Activated naive CD8-positive, alpha-beta T cell treated with anti-CD3 and anti-CD28 coated beads, Interleukin-2, amount 50 U/mL, for 24 hours (primary cell): ENCODE measurements around the gene FUT2.

Source experiments
- ATAC-seq: fragments of 150-1000 bp; cut with Tn5 transposase; one replicate; pipeline ENCODE4 v1.10.0; 2021
- DNase-seq: peaks from one replicate; pipeline ENCODE4 v3.0.0; 2021
- H3K27ac Mint-ChIP-seq: one replicate; pipeline ENCODE4 v1.8.0; 2021; ENCODE audit warnings: mild to moderate bottlenecking, mixed read lengths
- H3K27me3 Mint-ChIP-seq: one replicate; pipeline ENCODE4 v1.8.0; 2021; ENCODE audit warnings: mixed read lengths
- H3K36me3 Mint-ChIP-seq: one replicate; pipeline ENCODE4 v1.8.0; 2021; ENCODE audit warnings: low read depth, mixed read lengths
- H3K4me1 Mint-ChIP-seq: one replicate; pipeline ENCODE4 v1.8.0; 2021; ENCODE audit warnings: mixed read lengths
- H3K4me3 Mint-ChIP-seq: one replicate; pipeline ENCODE4 v1.8.0; 2021; ENCODE audit warnings: mild to moderate bottlenecking, moderate library complexity, mixed read lengths
- H3K9me3 Mint-ChIP-seq: one replicate; pipeline ENCODE4 v1.8.0; 2021; ENCODE audit warnings: mixed read lengths

FUT2 gene

DNA sequence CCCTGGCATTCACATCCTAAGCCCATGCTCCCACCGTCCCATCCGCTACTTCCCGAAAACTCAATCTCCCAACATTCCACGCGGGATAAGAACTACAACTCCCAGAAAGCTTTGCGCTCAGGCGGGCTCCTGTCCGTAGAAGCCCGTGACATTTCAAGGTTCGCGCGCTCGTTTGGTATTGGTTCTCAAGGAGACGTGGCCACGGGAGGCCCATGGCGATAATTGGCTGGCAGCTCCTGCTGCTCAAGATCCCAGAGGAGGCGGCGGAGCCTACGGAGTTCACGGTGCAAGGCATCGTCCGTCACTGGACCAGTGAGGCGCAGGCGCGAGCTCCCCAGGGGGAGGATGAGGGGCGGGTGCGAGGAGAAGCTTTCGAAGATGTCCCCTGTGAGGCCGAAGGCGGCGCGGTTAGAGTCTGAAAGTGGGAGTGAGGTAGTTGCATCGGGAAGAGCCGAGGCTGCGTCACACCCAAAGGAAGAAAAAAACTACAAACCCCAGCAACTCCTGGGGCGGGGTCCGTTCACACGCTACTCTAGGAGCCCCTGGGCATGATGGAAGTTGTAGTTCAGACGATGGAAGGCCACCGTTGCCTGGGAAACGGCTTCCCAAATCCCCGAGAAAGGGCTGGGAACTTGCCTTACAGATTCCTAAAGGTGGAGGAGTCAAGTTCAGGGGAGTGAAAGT is 25.0 kb downstream of the FUT2 start:
- Mint-ChIP-seq H3K27me3 (no peaks in the 10 kb centered on the region), H3K4me3 (peak overlapping the region; percentile 92), H3K36me3 (peaks cover 6% of the 10 kb centered on the region), H3K4me1 (peaks cover 22% of the 10 kb centered on the region), H3K27ac (peak overlapping the region; percentile 99), H3K9me3 (peaks cover 9% of the 10 kb centered on the region)
- peak; percentile 91 for DNase-seq
- peak; percentile 94 for ATAC-seq

DNA sequence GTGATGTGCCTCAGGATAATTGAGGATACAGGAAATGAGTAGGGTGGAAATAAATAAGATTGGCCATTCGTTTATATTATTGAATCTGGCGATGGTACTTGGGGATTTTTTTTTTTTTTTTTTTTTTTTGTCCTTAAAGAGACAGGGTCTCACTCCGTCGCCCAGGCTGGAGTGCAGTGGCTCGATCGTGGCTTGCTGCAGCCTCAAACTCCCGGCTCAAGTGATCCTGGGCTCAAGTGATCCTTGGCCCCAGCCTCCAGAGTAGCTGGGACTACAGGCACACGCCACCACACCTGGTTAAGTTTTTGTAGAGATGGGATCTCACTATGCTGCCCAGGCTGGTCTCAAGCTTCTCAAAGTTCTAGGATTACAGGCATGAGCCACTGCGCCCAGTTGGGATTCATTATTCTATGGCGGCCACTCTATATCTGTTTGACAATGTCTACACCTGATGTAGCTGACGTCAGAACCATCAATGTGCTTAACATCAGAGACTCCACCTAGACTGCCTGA is 26.5 kb downstream of the FUT2 start:
- H3K4me3 Mint-ChIP-seq, result no peak overlapping the region
- ATAC-seq, result no peak
- H3K4me1 Mint-ChIP-seq, result peaks cover 29% of the 10 kb centered on the region
- H3K27me3 Mint-ChIP-seq, result no peaks in the 10 kb centered on the region
- H3K36me3 Mint-ChIP-seq, result peaks cover 11% of the 10 kb centered on the region
- peaks cover 16% of the 10 kb centered on the region for H3K9me3 Mint-ChIP-seq
- no peak for DNase-seq
- H3K27ac Mint-ChIP-seq, result no peak overlapping the region

DNA sequence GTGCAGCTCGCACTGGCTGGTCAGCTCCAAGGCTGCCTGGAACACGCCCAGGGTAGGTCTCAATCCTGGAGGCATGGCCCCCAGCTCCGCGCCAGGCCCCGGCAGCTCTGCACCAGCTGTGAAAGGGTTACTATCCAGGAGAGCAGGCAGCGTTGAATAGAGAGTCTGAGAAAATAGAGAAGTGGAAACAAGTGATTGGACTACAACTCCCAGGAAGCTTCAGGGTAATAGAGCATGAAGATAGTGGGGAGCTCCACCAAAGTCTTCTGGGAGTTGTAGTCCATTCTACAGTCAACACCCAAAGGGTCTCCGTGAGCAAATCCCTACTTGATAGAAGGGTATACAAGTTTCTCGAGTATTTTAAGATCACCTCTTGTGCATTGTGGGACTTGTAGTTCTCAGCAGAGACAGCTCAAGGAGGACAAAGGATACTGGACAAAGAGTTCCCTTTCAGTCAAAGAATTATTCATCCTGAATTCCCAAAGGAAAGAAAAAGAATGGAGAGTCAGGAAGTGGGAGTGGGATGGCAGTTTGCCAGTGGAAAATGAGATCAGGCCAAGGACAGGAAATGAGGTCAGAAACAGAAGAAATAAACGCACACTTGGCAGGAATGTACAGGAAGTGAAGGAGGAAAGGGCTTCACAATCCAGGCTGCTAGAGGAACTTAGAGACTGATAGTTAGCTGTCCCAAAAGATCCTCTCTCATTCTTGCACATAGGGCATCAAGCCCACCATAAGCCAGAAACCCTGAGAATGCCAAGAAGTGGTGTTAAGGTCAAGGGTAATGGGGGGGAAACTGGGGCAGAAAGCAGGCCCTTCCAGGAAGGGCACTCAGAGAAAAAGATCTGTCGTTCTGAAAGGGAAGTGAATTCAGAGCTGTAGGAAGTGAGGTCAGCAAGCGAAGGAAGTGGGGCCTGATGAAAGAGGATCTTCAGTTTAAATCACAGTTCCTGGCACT is 29.3 kb downstream of the FUT2 start:
- H3K27me3 Mint-ChIP-seq, result no peaks in the 10 kb centered on the region
- H3K4me3 Mint-ChIP-seq, result no peak overlapping the region
- no peak for DNase-seq
- H3K9me3 Mint-ChIP-seq, result peaks cover 16% of the 10 kb centered on the region
- peaks cover 11% of the 10 kb centered on the region for H3K36me3 Mint-ChIP-seq
- peak overlapping the region; percentile 69 for H3K27ac Mint-ChIP-seq
- peak; percentile 61 for ATAC-seq
- H3K4me1 Mint-ChIP-seq, result peaks cover 30% of the 10 kb centered on the region

DNA sequence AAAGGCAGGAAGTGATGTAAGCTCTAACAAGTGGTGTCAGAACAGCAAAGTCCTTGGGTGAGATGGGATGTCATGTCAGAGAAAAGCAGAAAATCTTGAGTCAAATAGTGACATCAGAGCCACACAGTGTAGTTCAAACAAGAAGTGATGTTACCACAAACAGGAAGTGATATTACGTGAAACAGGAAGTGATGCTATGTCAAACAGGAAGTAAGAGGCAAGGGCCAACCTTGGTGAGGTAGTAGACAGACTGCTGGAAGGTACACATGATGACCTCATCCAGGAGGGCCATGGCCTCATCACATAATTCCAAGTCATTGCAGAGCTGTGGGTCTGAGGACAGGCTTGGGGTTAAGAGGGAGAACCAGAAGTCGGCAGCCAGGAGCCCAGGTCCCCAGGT is 30.8 kb downstream of the FUT2 start:
- Mint-ChIP-seq H3K27me3 (no peaks in the 10 kb centered on the region), H3K27ac (peak overlapping the region; percentile 61), H3K9me3 (peaks cover 16% of the 10 kb centered on the region), H3K4me1 (peaks cover 19% of the 10 kb centered on the region), H3K4me3 (no peak overlapping the region), H3K36me3 (peaks cover 11% of the 10 kb centered on the region)
- no peak for ATAC-seq
- DNase-seq, result no peak

DNA sequence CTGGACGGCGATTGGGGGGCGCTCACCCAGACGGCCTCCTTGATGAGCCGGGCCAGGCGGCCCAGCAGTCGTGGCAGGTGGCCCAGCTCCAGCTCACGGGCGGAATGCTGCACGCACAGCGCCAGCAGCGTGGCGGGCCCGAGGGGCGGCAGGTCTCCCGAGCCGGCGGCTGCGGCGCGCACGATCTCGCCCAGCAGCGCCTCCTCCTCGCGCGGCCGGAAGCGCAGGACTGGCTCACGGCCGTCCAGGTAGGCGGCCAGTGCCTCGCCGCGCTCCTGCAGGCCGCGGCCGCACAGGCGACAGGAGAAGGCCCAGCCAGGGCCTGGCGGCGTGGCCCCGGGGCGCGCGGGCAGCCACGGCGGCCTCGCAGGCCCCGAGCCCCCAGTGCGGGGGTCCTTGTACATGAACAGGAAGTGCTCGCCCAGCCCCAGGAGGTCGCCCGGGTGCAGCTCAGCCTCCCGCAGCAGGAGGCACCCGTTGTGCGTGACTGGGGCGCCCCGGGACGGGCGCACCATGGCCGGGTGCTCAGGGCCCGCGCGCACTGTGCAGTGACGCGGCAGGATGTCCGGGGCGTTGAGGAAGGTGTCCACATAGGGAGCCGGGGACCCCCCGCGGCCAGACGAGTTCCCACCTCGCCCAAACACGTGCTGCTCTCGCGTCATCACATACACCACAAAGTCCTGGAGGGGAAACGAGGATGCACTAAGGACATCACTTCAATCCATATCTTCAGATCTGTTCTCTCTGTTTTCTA is 33.3 kb downstream of the FUT2 start:
- H3K36me3 Mint-ChIP-seq, result peaks cover 11% of the 10 kb centered on the region
- peaks cover 17% of the 10 kb centered on the region for H3K4me1 Mint-ChIP-seq
- no peak for ATAC-seq
- H3K27ac Mint-ChIP-seq, result no peak overlapping the region
- DNase-seq, result no peak
- H3K9me3 Mint-ChIP-seq, result peaks cover 16% of the 10 kb centered on the region
- H3K4me3 Mint-ChIP-seq, result no peak overlapping the region
- no peaks in the 10 kb centered on the region for H3K27me3 Mint-ChIP-seq

DNA sequence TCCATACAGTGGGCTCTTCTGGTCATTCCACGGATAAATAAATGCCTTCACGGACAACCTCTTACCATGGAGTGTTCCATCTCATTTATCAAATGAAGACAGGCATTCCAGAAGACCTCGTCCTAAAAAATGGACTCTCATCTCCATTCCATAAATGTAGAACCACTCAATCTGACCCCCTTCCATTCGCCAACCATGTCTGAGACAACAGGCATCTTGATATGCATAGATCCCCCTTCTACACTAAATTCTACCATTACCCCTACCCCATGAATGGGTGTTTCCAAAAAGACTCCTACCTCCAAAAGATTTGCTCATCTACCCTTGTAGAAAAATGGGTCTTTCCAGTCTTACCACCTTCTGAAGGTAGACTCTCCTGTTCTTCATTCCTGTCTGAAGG is 35.7 kb downstream of the FUT2 start:
- peaks cover 3% of the 10 kb centered on the region for H3K9me3 Mint-ChIP-seq
- peaks cover 2% of the 10 kb centered on the region for H3K36me3 Mint-ChIP-seq
- H3K27ac Mint-ChIP-seq, result no peak overlapping the region
- ATAC-seq (no peak), DNase-seq (no peak)
- no peaks in the 10 kb centered on the region for H3K27me3 Mint-ChIP-seq
- no peak overlapping the region for H3K4me3 Mint-ChIP-seq
- H3K4me1 Mint-ChIP-seq, result peaks cover 5% of the 10 kb centered on the region

DNA sequence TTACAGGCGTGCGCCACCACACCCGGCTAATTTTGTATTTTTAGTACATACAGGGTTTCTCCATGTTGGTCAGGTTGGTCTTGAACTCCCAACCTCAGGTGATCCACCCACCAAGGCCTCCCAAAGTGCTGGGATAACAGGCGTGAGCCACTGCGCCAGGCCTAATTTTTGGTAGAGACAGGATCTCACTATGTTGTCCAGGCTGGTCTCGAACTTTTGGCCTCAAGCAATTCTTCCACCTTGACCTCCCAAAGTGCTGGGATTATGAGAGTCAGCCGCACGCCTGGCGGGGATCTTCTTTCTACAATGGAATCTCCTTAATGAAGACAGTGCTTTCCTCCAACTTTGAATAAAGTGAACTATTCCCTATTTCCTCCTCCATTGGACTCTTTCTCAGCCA is 38.9 kb downstream of the FUT2 start:
- no peak for DNase-seq
- Mint-ChIP-seq H3K36me3 (no peaks in the 10 kb centered on the region), H3K27ac (no peak overlapping the region), H3K4me3 (no peak overlapping the region), H3K9me3 (no peaks in the 10 kb centered on the region), H3K27me3 (no peaks in the 10 kb centered on the region), H3K4me1 (peaks cover 4% of the 10 kb centered on the region)
- no peak for ATAC-seq

DNA sequence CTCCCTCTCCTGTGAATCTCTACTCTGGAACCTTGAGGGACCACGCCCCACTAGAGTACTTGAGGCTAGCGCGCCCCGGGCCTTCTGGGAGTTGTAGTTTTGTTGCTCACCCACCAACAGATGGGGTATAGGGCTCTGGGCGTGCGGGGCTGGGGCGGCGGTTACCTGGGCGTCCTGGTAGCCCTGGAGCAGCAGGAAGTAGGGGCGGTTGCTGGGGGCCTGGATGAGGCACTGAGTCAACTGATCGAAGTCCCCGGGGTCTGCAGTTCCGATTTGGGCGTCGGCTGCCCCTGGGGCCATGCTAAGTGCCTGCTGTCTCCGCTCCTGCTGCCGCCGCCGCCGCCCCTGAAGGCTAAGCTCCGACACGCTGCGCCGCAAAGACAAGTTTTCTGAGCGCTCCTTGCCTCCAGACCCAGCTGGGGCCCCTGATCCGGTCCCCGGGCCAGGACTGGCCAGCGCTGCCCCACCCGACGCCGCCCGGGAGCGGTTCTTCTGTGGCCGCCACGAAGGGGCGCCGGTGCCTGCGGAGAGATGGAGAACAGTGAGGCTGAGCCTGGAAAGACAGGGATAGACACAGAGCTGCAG is 39.4 kb downstream of the FUT2 start:
- H3K27ac Mint-ChIP-seq, result no peak overlapping the region
- DNase-seq, result no peak
- peaks cover 6% of the 10 kb centered on the region for H3K4me1 Mint-ChIP-seq
- H3K27me3 Mint-ChIP-seq, result peaks cover 4% of the 10 kb centered on the region
- H3K9me3 Mint-ChIP-seq, result no peaks in the 10 kb centered on the region
- no peak overlapping the region for H3K4me3 Mint-ChIP-seq
- no peak for ATAC-seq
- no peaks in the 10 kb centered on the region for H3K36me3 Mint-ChIP-seq

DNA sequence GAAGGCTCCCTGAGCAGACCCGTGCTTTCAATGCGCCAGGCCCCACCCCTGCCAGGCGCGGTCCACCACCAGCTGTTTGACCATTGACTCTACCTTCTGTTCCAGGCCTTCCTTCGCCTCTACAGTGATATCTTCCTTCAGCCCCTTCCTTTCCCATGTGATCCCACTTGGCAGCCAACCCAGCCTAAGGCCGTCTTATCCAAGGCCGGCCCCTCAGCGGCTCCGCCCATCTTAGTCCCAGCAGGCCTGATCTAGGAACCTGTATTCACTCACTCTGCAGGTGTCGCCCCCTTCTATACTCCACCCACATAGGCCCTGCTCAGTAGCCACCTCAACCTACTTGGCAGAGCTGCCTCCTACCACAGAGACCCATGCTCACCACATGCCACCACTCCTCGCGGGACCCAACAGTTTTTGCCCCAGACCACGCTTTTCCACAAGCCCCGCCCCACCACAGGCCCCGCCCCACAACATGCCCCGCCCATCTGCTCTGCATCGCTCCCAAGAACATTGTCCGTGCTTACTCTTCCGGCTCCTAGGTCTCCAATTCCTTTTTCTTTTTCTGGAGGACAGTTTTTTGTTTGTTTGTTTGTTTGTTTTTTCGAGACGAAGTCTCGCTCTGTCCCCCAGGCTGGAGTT is 41.7 kb downstream of the FUT2 start:
- Mint-ChIP-seq H3K27me3 (peaks cover 13% of the 10 kb centered on the region), H3K27ac (no peak overlapping the region), H3K9me3 (no peaks in the 10 kb centered on the region), H3K36me3 (no peaks in the 10 kb centered on the region), H3K4me3 (no peak overlapping the region), H3K4me1 (peaks cover 15% of the 10 kb centered on the region)
- no peak for DNase-seq
- no peak for ATAC-seq

DNA sequence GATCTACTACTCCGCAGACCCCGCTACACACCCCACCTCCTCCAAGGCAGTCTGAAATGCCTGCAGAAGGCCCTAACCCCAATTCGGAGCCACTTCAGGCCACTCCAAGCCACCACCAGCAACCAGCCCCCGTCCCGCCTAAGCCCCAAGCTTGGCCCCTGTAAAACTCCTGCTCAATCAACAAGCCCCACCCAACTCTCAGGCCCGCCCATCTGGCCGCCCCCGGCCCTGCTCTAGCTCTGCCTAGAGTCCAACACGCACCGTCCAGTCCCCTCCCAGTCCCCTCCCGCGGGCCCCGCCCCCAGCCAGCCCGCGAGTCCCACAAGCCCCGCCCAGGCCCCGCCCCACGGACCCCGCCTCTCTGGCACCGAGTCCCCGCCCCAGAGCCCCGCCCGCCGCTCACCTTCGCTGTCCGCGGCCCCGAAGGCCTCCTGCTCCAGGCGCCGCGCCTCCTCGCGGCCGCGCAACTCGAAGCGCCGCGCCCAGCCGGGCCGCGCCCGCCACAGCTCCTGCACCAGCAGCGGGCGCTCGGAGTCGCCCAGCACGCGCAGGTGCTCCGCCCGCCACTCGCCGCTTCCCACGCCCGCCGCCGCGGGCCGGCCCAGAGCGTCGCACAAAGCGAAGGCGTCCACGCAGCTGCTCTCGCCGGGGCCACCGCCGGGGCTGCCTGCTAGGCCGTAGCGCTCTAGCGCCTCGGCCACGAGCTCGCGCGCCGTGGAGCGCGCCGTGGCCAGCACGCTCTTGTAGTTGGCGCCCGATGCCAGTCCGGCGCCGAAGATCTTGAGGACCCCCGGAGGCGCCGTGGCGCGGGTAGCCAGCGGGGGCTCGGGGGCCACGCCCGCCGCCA is 43.0 kb downstream of the FUT2 start:
- peaks cover 15% of the 10 kb centered on the region for H3K4me1 Mint-ChIP-seq
- no peaks in the 10 kb centered on the region for H3K9me3 Mint-ChIP-seq
- peak overlapping the region; percentile 36 for H3K4me3 Mint-ChIP-seq
- peaks cover 13% of the 10 kb centered on the region for H3K27me3 Mint-ChIP-seq
- peak; percentile 96 for DNase-seq
- peak; percentile 93 for ATAC-seq
- H3K27ac Mint-ChIP-seq, result no peak overlapping the region
- H3K36me3 Mint-ChIP-seq, result no peaks in the 10 kb centered on the region

DNA sequence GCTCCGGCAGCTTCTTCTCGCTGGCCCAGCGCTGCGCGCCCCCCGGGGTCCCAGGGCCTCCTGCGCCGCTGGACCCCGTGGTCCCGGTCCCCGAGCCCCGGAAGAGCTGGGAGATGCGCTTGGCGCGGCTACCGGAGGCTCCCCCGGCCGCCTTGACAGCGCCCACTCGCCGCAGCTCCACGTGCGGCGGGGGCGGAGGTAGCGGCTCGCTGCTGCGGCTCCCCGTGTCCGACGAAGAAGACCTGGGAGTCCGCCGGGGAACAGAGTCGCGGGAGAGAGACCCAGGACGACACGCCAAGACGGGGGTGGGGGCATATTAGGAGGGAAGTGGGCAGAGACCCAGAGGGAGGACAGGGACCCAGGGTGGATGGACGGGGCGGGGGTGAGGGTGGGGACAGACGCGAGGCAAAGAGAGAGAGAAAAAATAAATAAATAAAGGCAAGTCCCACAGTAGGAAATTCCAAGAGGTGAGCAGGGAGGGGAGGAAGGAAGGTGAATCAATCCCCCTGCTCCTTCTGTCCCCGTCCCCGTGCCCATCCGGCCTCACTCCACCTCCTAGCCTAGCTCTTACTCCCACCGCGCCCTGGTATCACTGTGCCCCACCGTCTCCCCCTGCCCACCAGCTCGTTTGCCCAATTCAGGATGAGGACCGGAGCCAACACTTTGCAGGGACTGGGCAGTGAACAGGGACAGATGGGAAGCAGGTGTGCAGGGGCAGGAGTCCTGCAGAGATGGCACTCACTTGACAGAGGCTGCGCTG is 43.8 kb downstream of the FUT2 start:
- Mint-ChIP-seq H3K36me3 (no peaks in the 10 kb centered on the region), H3K4me3 (no peak overlapping the region), H3K4me1 (peaks cover 15% of the 10 kb centered on the region), H3K9me3 (no peaks in the 10 kb centered on the region), H3K27me3 (peaks cover 16% of the 10 kb centered on the region), H3K27ac (no peak overlapping the region)
- DNase-seq, result no peak
- no peak for ATAC-seq

DNA sequence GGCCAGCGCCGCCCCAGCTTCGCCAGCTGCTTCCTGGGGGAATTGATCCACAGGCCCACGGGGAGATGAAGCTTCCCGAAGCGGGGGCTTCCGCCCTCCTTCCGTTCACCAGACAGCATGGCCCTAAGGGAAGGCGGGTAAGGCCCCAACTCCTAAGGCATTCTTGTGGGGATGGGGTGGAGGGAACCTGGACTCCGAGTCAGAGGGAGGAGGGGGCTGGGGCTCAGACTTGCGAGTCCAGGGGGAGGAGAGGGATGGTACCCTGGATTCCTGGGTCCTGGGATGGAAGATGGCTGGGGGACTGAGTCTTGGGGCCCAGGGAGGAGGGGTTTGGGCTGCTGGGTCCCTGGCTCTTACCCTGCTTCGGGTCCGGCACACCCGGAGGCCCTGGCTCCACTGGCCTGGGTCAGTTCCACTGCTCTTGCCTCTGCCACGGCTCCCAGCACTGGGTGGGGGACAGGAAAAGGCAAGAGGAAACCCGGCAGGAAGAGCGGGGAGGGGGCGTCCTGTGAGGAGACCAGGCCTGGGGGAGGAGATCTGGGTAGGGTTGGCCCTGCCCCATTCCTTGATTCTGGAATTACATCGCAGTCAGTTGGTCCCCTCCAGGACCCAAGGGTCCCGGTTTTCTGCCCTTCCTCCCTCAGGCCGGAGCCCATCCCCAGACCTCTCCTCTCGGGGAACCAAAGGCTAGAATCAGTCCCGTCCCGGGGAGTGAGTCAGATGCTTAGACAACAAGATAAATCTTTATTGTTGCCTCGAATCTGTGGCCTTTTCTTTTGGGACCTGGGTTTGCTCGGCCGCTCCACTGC is 44.6 kb downstream of the FUT2 start, which contains the start of gene RASIP1:
TSS of gene RASIP1 (minus strand) at position 447 of the 809 bp plus-strand sequence. CDS start at position 119, 328 bp downstream.
- Mint-ChIP-seq H3K4me1 (peaks cover 15% of the 10 kb centered on the region), H3K36me3 (no peaks in the 10 kb centered on the region), H3K9me3 (no peaks in the 10 kb centered on the region), H3K27me3 (peaks cover 18% of the 10 kb centered on the region), H3K4me3 (no peak within 1 kb of the TSS), H3K27ac (no peak within 1 kb of the TSS)
- ATAC-seq (no peak), DNase-seq (no peak)
